Stimulated activated naive CD8-positive, alpha-beta T cell treated with anti-CD3 and anti-CD28 coated beads, Interleukin-15, Interleukin-2, amounts not matched to agents 100 U/mL and 50 U/mL, for 24 hours (primary cell): ENCODE data around the gene PARK7.
"Not testable (repeated sequence)": the region's sequence is repeated elsewhere in the genome, so short reads cannot be mapped to it uniquely, and the experiment has no call there.

Experiments
- ATAC-seq: fragments of 150-1000 bp; cut with Tn5 transposase; one replicate; pipeline ENCODE4 v1.10.0; 2021
- DNase-seq: peaks from one replicate; pipeline ENCODE4 v3.0.0; 2021

Gene PARK7

GRCh38 chr1:7943251-7943650 lies 18.3 kb upstream of the PARK7 start:
- no peak for DNase-seq
- ATAC-seq = no peak

DNA sequence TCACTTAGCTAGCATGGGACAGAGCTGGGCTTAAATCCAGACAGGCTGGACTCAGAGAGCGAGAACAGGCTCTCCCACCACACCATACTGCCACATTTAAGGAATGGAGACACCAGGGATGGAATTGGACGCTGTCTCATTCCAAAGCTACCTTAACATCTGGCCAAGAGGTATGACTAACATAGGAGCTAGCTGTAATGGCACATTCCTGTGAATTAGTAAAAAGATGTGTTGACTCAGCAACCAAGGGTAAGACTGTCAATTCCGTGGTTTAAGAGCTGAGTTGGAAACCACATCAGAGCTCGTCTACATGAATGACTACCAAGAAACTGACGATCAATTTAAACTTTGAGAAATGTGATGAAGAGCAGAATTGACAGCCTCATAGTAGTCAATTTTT lies 12.6 kb upstream of the PARK7 start:
- ATAC-seq (peak; percentile 82), DNase-seq (peak; percentile 19)

DNA sequence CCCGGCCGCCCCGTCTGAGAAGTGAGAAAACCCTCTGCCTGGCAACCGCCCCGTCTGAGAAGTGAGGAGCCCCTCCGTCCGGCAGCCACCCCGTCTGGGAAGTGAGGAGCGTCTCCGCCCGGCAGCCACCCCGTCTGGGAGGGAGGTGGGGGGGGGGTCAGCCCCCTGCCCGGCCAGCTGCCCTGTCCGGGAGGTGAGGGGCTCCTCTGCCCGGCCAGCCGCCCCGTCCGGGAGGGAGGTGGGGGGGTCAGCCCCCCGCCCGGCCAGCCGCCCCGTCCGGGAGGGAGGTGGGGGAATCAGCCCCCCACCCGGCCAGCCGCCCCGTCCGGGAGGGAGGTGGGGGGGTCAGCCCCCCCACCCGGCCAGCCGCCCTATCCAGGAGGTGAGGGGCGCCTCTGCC lies 8.7 kb upstream of the PARK7 start:
- not testable (repeated sequence) for ATAC-seq, DNase-seq

DNA sequence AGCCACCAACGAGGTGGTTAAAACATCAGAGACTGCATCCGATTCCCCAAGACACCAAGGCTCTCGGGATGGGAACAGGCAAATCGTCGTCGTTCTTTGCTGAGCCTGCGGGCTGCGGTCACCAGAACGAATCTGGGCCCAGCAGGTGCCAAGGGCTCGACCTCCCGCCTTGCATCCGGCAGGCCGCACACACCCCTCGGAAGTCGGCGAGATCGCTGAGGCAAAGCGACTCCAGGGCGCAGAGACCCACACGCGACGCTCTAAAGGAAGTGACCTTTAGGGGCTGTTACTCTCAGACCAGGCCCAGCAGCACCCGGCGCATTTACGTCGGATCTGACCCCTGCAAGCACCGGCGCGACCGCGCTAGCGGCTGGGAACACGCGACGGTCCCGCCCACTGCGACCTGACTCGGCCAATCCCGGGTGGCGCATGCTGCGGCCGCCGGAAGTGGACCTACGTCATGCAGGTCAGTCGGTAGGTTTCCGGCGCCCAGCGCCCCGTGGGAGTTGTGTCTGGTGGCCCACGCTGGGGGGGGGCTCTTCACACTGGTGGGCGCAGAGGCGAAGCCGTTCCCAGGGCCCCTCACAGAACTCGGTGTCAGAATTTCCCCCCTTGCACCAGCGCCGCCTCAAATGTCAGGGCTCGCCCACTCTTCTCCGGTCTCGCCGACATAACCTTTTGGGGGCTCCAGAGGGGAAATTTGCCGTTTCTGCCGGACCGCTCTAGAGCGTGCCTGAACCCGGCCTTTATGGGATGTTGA lies 7.5 kb upstream of the PARK7 start:
- DNase-seq (peak; percentile 98), ATAC-seq (peak; percentile 88)

DNA sequence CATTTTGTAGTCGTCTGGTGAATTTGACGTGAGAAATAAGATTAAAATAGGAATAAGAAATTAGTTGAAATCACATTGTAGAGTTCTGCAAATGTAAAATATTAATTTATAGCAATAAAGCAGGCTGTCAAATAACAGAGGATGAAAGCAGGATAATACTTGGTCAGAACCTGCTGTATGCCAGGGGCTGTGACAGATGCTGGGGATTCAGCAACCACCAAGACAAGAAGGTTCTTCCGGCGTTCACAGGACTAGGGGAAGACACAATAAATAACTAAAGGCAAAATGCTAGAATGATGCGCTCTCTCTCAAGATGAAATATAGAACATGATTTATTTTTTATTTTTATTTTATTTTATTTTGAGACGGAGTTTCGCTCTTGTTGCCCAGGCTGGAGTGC lies 6.8 kb upstream of the PARK7 start:
- no peak for ATAC-seq
- no peak for DNase-seq

DNA sequence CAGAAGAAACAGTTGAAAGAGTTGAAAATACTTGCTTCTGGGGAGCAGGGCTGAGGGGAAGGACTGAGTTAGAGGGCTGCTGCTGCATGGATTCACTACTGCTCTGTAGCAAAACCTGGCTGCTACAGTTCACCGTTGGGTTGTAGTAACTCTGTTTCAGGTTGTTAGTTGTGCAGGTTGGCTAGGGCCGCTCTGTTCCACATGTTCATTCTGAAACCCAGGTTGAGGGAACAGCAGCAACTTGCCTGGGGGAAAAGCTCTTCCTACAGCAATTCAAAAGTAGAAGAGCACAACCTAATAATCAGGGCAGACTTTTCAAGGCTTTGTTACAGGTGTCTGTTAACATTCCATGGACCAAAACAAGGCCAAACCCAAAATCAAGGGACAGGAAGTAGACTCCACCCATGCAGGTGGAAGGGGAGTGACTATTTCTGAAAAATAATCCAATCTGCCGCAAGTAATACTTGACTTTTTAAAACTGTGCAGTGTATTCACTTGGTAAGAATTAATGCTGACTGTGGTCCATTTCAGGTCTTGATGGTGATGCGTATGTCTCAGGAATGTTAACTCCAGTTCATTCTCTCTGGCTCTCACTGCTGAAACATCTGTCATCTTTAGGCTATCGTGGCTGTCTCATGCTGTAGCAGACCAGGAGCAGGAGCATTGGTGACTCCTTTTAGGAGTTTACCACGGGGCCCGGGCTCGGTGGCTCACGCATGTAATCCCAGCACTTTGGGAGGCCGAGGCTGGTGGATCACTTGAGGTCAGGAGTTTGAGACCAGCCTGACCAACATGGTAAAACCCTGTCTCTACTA lies 5.1 kb upstream of the PARK7 start:
- DNase-seq (no peak), ATAC-seq (no peak)

DNA sequence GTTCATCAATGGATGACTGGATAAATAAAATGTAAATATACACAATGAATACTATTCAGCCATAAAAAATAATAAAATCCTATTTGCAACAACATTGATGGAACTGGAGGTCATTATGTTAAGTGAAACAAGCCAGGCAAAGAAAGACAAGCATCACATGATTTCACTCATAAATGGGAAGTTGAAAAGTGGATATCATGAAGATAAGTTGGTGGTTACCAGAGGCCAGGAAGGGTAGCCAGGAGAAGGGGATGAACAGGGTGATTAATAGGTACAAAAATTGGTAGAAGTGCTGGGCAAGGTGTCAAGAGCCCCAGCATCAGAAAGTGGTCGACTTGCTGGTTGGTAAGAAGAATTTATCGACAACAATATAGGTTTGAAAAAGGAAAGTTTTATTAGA lies 1.3 kb upstream of the PARK7 start:
- ATAC-seq (no peak), DNase-seq (no peak)

DNA sequence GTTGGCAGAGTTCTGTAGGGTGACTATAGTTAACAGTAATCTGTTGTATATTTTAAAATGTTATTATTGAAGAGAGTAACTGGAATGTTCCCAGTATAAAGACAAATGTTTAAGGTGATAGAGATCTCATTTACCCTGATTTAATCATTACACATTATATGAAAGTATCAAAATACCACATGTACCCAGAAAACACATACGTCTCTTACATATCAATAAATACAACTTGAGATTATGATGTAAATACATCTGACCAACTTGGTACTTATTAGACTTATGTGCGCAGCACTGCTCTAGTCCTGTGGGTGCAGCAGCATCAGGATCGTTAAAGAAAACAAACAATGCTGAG lies 670 bp upstream of the PARK7 start:
- DNase-seq (no peak), ATAC-seq (no peak)

DNA sequence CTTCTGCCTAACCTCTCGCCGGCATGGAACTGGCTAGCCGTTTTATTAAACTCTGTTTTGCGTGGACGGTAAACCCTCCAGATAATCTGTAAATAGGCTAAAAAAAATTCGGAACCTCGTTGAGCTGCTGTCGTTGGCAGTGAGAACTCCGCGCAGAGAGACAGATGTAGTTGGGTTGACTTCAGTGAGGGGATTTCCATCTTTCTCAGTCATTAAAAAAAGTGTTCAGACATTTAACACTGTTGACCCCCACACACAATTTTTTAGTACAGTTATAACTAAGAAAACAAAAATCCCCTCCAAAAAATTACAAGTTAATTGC lies 464 bp downstream of the PARK7 start:
- DNase-seq (no peak), ATAC-seq (no peak)

DNA sequence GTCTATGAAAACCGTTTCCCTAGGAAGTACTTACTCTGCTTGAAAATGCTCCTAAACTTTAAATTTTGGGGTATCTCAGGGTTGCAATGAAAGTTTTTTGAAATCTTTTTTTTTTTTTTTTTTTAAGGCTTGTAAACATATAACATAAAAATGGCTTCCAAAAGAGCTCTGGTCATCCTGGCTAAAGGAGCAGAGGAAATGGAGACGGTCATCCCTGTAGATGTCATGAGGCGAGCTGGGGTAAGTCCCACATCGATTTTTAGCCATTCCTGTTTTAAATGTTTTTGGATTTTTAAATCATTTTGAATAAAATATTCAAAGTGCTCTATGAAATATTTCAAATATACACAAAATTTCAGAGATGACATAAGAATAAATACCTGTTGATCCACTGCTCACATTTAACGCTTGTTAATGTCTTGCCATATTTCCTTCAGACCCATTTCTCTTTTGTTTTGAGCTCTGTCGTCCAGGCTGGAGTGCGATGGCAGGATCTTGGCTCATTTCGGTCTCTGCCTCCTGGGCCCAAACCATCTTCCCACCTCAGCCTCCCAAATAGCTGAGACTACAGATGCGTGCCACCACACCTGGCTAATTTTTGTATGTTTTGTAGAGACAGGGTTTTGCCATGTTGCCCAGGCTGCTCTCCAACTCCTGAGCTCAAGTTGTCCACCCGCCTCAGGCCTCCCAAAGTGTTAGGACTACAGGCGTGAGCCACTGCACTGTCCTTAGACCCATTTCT lies 1.3 kb downstream of the PARK7 start:
- DNase-seq (no peak), ATAC-seq (no peak)

DNA sequence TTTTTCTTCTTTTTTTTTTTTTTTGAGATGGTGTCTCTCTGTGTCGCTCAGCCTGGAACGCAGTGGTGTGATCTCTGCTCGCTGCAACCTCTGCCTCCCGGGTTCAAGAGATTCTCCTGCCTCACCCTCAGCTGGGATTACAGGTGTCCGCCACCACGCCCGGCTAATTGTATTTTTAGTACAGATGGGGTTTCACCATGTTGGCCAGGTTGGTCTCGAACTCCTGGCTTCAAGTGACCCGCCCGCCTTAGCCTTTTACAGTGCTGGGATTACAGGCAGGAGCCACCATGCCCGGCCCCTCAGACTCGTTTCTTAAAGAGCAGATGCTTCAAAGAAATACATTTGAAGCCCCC lies 1.8 kb downstream of the PARK7 start:
- DNase-seq, ATAC-seq: not testable (repeated sequence)

- not testable (repeated sequence) for DNase-seq, ATAC-seq
These were observed 2.3 kb downstream of the PARK7 start for GRCh38 chr1:7963841-7964240.

- no peak for DNase-seq
- ATAC-seq = no peak
These were observed 3.0 kb downstream of the PARK7 start for GRCh38 chr1:7964476-7964875.

- no peak for DNase-seq
- no peak for ATAC-seq
These were observed 5.7 kb downstream of the PARK7 start for GRCh38 chr1:7967196-7967595.

- ATAC-seq = no peak
- no peak for DNase-seq
These were observed 6.1 kb downstream of the PARK7 start for GRCh38 chr1:7967651-7968050.

DNA sequence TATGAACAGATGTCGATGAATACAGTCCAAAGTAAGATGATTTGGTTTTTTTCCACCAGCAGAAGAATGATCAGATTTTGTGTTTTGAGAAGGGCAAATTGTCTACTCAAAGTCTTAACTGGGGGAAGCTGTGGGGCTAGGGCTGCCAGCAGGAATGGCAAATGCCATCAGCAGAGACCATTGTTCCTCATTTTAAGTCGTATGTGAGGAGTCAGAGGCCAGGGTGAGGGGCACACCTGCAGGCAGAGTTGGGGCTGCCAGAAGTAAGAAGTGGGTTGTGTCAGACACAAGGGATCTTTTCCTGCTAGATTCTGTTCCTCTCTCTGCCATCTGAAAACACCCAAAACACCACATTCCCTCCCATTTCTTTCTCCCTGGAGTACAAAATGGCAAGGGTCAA lies 8.7 kb downstream of the PARK7 start:
- DNase-seq (no peak), ATAC-seq (no peak)

GRCh38 chr1:7971024-7971423 lies 9.5 kb downstream of the PARK7 start:
- ATAC-seq (no peak), DNase-seq (no peak)

- DNase-seq (no peak), ATAC-seq (no peak)
These were observed 10.8 kb downstream of the PARK7 start for GRCh38 chr1:7972285-7972684.

- no peak for DNase-seq
- no peak for ATAC-seq
These were observed 11.6 kb downstream of the PARK7 start for GRCh38 chr1:7973086-7973485.

GRCh38 chr1:7975212-7975865 lies 13.8 kb downstream of the PARK7 start:
- peak; percentile 58 for DNase-seq

GRCh38 chr1:7980984-7981383 lies 19.5 kb downstream of the PARK7 start:
- DNase-seq = no peak
- no peak for ATAC-seq

More at GRCh38 chr1:7975212-7975865, 13.8 kb downstream of the PARK7 start:
- peak; percentile 79 for ATAC-seq

DNA sequence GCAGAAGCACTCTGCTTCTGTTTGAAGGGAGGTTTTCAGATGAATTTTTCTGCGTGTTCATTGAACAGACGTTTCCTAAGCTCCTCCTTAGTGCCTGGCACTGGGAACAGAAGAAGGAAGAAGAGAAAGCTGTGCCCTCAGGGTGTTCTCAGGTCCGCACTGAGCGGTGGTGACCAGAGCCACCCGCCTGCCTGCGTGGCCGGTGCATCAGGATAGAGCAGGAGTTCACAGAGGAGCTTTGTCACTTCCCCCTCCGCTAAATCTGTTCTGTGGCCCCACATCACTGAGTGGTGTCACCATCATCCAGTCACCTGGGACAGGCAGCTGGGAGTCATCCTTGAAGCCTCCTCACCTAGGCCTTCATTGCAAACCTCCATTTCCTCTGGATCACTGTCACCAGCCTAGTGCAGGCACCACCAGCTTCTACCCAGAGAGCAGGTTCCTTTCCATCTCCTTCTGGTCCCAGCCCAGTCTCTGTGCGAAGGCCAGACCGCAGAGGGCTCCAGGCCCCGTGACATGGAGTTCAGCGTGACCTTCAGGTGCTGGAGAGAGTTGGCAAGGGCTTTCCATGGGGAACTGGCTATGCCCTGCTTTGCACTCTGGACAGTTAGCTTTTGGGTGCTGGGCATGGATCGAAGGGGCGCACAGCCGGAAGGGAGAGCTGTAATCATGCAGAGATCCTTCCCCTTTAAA lies 21.7 kb downstream of the PARK7 start:
- no peak for ATAC-seq
- no peak for DNase-seq
